GM19397 (cell line): ENCODE results near the gene ENDOV.

ENCODE experiments used
- ATAC-seq: cut with Tn5 transposase; IDR thresholded peaks from one replicate; pipeline ENCODE4 v1.9.1; 2021; ENCODE audit warnings: mild to moderate bottlenecking, moderate library complexity; ENCODE audit not compliant: unreplicated experiment

Gene ENDOV

GRCh38 chr17:80414803-80415625, at the start of gene ENDOV:
Gene ENDOV (plus strand): TSS chr17:80415167. CDS start chr17:80415195, 28 bp downstream.
- peak; percentile 97 for ATAC-seq

GRCh38 chr17:80365983-80366382, 49.0 kb upstream of the ENDOV start:
- ATAC-seq: no peak

GRCh38 chr17:80367503-80367902, 47.5 kb upstream of the ENDOV start:
- no peak for ATAC-seq

- no peak for ATAC-seq
These were observed 43.8 kb upstream of the ENDOV start for GRCh38 chr17:80371196-80371595.

GRCh38 chr17:80372456-80372855, 42.5 kb upstream of the ENDOV start:
- ATAC-seq: no peak

GRCh38 chr17:80372922-80373570, 41.9 kb upstream of the ENDOV start:
- no peak for ATAC-seq

- no peak for ATAC-seq
These were observed 40.8 kb upstream of the ENDOV start for GRCh38 chr17:80374039-80374731.

GRCh38 chr17:80374732-80375585, 40.0 kb upstream of the ENDOV start:
- no peak for ATAC-seq

GRCh38 chr17:80376531-80376930, 38.4 kb upstream of the ENDOV start:
- ATAC-seq: no peak

GRCh38 chr17:80377798-80378197, 37.2 kb upstream of the ENDOV start:
- no peak for ATAC-seq

GRCh38 chr17:80379348-80379747, 35.6 kb upstream of the ENDOV start:
- no peak for ATAC-seq

GRCh38 chr17:80380068-80380467, 34.9 kb upstream of the ENDOV start:
- no peak for ATAC-seq

GRCh38 chr17:80380555-80381002, 34.4 kb upstream of the ENDOV start:
- no peak for ATAC-seq

GRCh38 chr17:80381416-80381923, 33.5 kb upstream of the ENDOV start:
- no peak for ATAC-seq

- ATAC-seq: no peak
These were observed 32.5 kb upstream of the ENDOV start for GRCh38 chr17:80382446-80382845.

GRCh38 chr17:80382956-80383355, 32.0 kb upstream of the ENDOV start:
- ATAC-seq: no peak

GRCh38 chr17:80384078-80384960, 30.6 kb upstream of the ENDOV start:
- no peak for ATAC-seq

GRCh38 chr17:80385046-80385445, 29.9 kb upstream of the ENDOV start:
- ATAC-seq: no peak

GRCh38 chr17:80386341-80386740, 28.6 kb upstream of the ENDOV start:
- no peak for ATAC-seq

GRCh38 chr17:80387071-80387470, 27.9 kb upstream of the ENDOV start:
- ATAC-seq: no peak
